SU-DHL-6 (cell line): ENCODE data around the gene ZC3HAV1.

Experiments used
- H2AFZ ChIP-seq: fragments of 200-600 bp; sonication (generic); 2 replicates; pipeline ENCODE4 v1.6.1; 2014; ENCODE audit warnings: low read depth, mild to moderate bottlenecking, moderate library complexity, mixed read lengths, antibody characterized with exemption, low read length; ENCODE audit not compliant: severe bottlenecking
- H3F3A ChIP-seq: fragments of 200-600 bp; shearing (Covaris generic); 2 replicates; pipeline ENCODE4 v1.6.0; 2016; ENCODE audit warnings: antibody characterized with exemption, mild to moderate bottlenecking; ENCODE audit not compliant: insufficient read depth
- H3K27ac ChIP-seq: fragments of 200-600 bp; sonication (generic); 2 replicates; pipeline ENCODE4 v1.5.1; 2016; ENCODE audit warnings: low read depth, mild to moderate bottlenecking, low read length, moderate library complexity, mixed read lengths
- H3K27me3 ChIP-seq: fragments of 200-600 bp; sonication (generic), shearing (Covaris generic); 2 replicates; pipeline ENCODE4 v1.6.0; 2014; ENCODE audit warnings: mild to moderate bottlenecking, low read length
- H3K36me3 ChIP-seq: fragments of 200-600 bp; sonication (generic); 2 replicates; pipeline ENCODE4 v1.6.1; 2014; ENCODE audit warnings: mild to moderate bottlenecking, low read length, mixed read lengths
- H3K4me2 ChIP-seq: fragments of 300-600, 200-600 bp; shearing (Covaris generic), sonication (generic); 2 replicates; pipeline ENCODE4 v1.6.0; 2014; ENCODE audit warnings: low read length, low read depth, mild to moderate bottlenecking; ENCODE audit not compliant: poor library complexity, severe bottlenecking
- H3K4me3 ChIP-seq: fragments of 200-600 bp; sonication (generic); 2 replicates; pipeline ENCODE4 v1.5.1; 2014; ENCODE audit warnings: antibody characterized with exemption, low read length, mild to moderate bottlenecking, mixed read lengths; ENCODE audit not compliant: insufficient read depth, poor library complexity, severe bottlenecking
- H3K79me2 ChIP-seq: fragments of 200-600 bp; sonication (generic); 2 replicates; pipeline ENCODE4 v1.6.1; 2014; ENCODE audit warnings: mild to moderate bottlenecking, low read length, moderate library complexity; ENCODE audit not compliant: insufficient read depth
- H3K9ac ChIP-seq: fragments of 200-600 bp; sonication (generic); 2 replicates; pipeline ENCODE4 v1.7.0; 2014; ENCODE audit warnings: mild to moderate bottlenecking, low read length
- H3K9me2 ChIP-seq: fragments of 200-600 bp; sonication (generic); replicated peaks from 2 replicates; pipeline ENCODE4 v1.6.1; 2014; ENCODE audit warnings: low read length; ENCODE audit not compliant: insufficient read depth
- H3K9me3 ChIP-seq: fragments of 200-600 bp; sonication (generic); 2 replicates; pipeline ENCODE4 v1.6.1; 2014; ENCODE audit warnings: low read length, mixed read lengths; ENCODE audit not compliant: insufficient read depth
- H4K20me1 ChIP-seq: fragments of 200-600 bp; sonication (generic); 2 replicates; pipeline ENCODE4 v1.6.1; 2014; ENCODE audit warnings: low read depth, mild to moderate bottlenecking, antibody characterized with exemption, low read length, moderate library complexity, mixed read lengths
- CTCF ChIP-seq: fragments of 200-600 bp; sonication (generic); IDR thresholded peaks from one replicate; pipeline ENCODE4 v1.5.1; 2017; ENCODE audit warnings: antibody characterized with exemption, mild to moderate bottlenecking, low read length, moderate library complexity; ENCODE audit not compliant: insufficient read depth, poor library complexity, severe bottlenecking
- EZH2phosphoT487 ChIP-seq: fragments of 200-600 bp; sonication (generic), shearing (Covaris generic); conservative IDR thresholded peaks from 2 replicates; pipeline ENCODE4 v1.6.1; 2018; ENCODE audit warnings: mild to moderate bottlenecking, antibody characterized with exemption, low read length, moderate library complexity, mixed read lengths

Gene ZC3HAV1

GRCh38 chr7:139051655-139052054, 57.9 kb downstream of the ZC3HAV1 start:
- no peaks in the 10 kb centered on the region for H3K9me2 ChIP-seq
- H3K4me2 ChIP-seq = no peak overlapping the region
- H3K36me3 ChIP-seq = peaks cover 9% of the 10 kb centered on the region; the same call in 1 of the 2 replicates
- H3K27ac ChIP-seq = no peak overlapping the region
- no peaks in the 10 kb centered on the region for H3K79me2 ChIP-seq
- no peaks in the 10 kb centered on the region for H3F3A ChIP-seq
- no peak overlapping the region for H3K4me3 ChIP-seq
- TF ChIP-seq EZH2phosphoT487 = no peak
- no peak for TF ChIP-seq CTCF
- H3K27me3 ChIP-seq = no peaks in the 10 kb centered on the region
- H2AFZ ChIP-seq = no peak overlapping the region
- H3K9me3 ChIP-seq = no peaks in the 10 kb centered on the region
- H3K9ac ChIP-seq = no peak overlapping the region
- H4K20me1 ChIP-seq = no peaks in the 10 kb centered on the region

- Histone ChIP-seq H3K36me3 (peaks cover 11% of the 10 kb centered on the region; the same call in 1 of the 2 replicates), H3K9me3 (no peaks in the 10 kb centered on the region), H3F3A (0 out of 2 replicates have a peak, but pooled peaks cover 3% of the 10 kb centered on the region), H3K27ac (no peak overlapping the region), H3K27me3 (no peaks in the 10 kb centered on the region), H3K4me3 (no peak overlapping the region), H3K79me2 (no peaks in the 10 kb centered on the region), H3K4me2 (no peak overlapping the region), H3K9me2 (no peaks in the 10 kb centered on the region), H2AFZ (no peak overlapping the region), H4K20me1 (no peaks in the 10 kb centered on the region), H3K9ac (no peak overlapping the region)
- TF ChIP-seq CTCF (no peak), EZH2phosphoT487 (no peak)
Measured at GRCh38 chr7:139049936-139050335, 59.6 kb downstream of the ZC3HAV1 start.

GRCh38 chr7:139049111-139049510, 60.4 kb downstream of the ZC3HAV1 start:
- Histone ChIP-seq H3K9me2 (no peaks in the 10 kb centered on the region), H3K9me3 (no peaks in the 10 kb centered on the region), H3K27ac (no peak overlapping the region), H3F3A (0 out of 2 replicates have a peak, but pooled peaks cover 6% of the 10 kb centered on the region), H3K4me3 (no peak overlapping the region), H4K20me1 (no peaks in the 10 kb centered on the region), H3K79me2 (no peaks in the 10 kb centered on the region), H3K9ac (no peak overlapping the region), H3K27me3 (no peaks in the 10 kb centered on the region), H3K36me3 (peaks cover 14% of the 10 kb centered on the region; the same call in 1 of the 2 replicates), H3K4me2 (no peak overlapping the region), H2AFZ (no peak overlapping the region)
- TF ChIP-seq EZH2phosphoT487 (no peak), CTCF (no peak)
